HG03025 (cell line): ENCODE measurements around the gene RNF213.
"Not testable (repeated sequence)": the region's sequence is repeated elsewhere in the genome, so short reads cannot be mapped to it uniquely, and the experiment has no call there.

ENCODE experiments used
- ATAC-seq: cut with Tn5 transposase; IDR thresholded peaks from one replicate; pipeline ENCODE4 v1.9.1; 2021; ENCODE audit warnings: mild to moderate bottlenecking, moderate library complexity; ENCODE audit not compliant: unreplicated experiment, low FRiP score

The RNF213 gene

DNA sequence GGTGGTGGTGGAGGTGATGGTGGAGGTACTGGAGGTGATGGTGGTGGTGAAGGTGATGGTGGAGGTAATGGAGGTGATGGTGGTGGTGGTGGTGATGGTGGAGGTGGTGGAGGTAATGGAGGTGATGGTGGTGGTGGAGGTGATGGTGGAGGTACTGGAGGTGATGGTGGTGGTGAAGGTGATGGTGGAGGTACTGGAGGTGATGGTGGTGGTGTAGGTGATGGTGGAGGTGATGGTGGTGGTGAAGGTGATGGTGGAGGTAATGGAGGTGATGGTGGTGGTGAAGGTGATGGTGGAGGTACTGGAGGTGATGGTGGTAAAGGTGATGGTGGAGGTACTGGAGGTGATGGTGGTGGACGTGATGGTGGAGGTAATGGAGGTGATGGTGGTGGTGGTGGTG is 53.3 kb downstream of the RNF213 start:
- ATAC-seq, result not testable (repeated sequence)

- ATAC-seq, result no peak
Measured at GRCh38 chr17:80315517-80316182, 55.0 kb downstream of the RNF213 start.

GRCh38 chr17:80316431-80316830 is 55.8 kb downstream of the RNF213 start:
- ATAC-seq, result no peak

- ATAC-seq, result no peak
Measured at GRCh38 chr17:80316927-80317705, 56.5 kb downstream of the RNF213 start.

GRCh38 chr17:80317706-80317980 is 57.0 kb downstream of the RNF213 start:
- no peak for ATAC-seq

- no peak for ATAC-seq
Measured at GRCh38 chr17:80318166-80318565, 57.5 kb downstream of the RNF213 start.

DNA sequence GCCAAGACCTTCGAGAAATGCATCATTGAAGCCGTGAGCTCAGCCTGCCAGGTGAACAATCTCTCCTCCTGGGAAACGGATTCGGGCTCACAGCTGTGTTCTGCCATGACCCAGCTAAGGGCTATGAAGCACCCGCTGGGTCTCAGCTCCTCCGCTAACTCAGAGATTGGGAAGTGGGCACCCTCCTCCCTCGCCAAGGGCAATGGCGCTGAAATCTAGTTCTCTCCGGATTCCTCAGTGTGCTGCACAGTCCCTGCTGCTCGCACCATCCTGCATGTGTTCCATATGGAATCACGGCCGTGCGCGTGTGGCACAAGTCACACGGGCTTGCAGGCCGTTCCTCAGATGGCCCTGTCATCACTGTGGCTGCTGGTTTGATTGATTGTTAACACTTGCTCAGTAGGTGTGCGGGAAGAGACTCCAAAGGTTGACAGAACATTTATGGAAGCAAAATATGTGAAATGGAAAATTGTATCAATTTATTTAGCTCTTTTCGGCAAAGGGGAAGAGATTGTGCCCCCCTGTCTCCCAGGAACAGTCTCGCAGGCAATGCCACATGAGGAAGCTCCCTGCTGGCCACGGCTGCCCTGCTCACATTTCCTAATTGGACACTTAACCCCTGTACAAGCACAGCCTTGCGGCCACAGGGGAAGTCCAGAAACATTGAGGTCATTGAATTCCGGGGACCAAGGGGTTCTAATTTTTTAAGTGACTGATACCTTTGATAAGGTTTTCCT is 58.8 kb downstream of the RNF213 start:
- no peak for ATAC-seq

- no peak for ATAC-seq
Measured at GRCh38 chr17:80319999-80320344, 59.3 kb downstream of the RNF213 start.

DNA sequence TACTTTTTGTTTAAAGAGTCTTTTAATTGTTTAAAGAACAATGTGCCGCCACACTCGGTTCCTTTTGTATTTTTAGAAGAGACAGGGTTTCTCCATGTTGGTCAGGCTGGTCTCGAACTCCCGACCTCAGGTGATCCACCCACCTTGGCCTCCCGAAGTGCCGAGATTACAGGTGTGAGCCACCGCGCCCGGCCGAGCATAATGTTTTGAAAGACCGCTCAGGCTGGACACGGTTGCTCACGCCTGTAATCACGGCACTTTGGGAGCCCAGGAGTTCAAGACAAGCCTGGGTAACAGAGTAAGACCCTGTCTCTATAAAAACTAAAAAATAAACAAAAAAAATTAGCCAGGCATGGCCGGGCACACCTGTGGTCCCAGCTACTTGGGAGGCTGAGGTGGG is 59.8 kb downstream of the RNF213 start:
- ATAC-seq, result no peak

DNA sequence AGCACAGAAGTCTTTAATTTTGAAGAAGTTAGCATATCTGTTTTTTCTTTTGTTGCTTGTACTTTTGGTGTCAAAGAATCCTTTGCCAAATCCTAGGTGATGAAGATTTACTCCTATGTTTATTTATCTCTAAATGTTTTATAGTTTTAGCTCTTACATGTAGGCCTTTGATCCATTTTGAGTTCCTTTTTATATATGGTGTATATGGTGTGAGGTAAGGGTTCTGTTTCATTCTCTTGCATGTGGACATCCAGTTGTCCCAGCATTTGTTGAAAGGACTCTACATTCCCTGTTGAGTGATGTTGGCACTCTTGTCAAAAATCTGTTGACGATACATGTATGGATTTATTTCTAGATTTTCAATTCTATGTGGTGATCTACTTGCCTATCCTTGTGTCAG is 62.2 kb downstream of the RNF213 start:
- ATAC-seq, result no peak

GRCh38 chr17:80323982-80324381 is 63.3 kb downstream of the RNF213 start:
- ATAC-seq, result no peak

GRCh38 chr17:80327518-80327917 is 66.9 kb downstream of the RNF213 start:
- no peak for ATAC-seq

- ATAC-seq, result no peak
Measured at GRCh38 chr17:80328634-80329380, 68.2 kb downstream of the RNF213 start.

DNA sequence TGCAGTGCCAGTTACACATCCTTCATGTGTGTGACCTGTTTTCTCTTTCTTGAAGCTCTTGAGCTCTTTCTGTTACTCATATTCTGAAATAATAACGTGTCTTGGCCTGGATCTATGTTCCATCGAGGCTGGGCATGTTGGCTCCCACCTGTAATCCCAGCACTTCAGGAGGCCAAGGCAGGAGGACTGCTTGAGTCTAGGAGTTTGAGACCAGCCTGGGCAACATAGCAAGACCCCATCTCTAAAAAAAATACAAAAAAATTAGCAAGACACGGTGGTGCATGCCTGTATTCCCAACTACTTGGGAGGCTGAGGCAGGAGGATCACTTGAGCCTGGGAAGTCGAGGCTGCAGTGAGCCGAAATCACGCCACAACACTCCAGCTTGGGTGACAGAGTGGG is 68.8 kb downstream of the RNF213 start:
- ATAC-seq, result not testable (repeated sequence)

GRCh38 chr17:80330276-80330675 is 69.6 kb downstream of the RNF213 start:
- no peak for ATAC-seq

DNA sequence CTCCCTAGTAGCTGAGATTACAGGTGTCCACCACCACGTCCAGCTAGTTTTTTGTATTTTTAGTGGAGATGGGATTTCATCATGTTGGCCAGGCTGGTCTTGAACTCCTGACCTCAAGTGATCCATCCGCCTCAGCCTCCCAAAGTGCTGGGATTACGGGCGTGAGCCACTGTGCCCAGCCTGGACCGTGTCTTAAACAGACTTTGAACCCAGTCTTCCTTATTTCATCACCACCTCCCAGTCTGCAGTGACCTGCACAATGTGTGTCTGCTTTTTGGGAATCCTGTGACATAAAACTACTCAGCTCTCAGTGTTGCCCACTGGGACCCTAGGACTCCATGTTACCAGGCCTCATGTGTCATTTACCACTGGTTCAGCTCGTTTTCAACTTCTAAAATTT is 70.3 kb downstream of the RNF213 start:
- ATAC-seq, result not testable (repeated sequence)

DNA sequence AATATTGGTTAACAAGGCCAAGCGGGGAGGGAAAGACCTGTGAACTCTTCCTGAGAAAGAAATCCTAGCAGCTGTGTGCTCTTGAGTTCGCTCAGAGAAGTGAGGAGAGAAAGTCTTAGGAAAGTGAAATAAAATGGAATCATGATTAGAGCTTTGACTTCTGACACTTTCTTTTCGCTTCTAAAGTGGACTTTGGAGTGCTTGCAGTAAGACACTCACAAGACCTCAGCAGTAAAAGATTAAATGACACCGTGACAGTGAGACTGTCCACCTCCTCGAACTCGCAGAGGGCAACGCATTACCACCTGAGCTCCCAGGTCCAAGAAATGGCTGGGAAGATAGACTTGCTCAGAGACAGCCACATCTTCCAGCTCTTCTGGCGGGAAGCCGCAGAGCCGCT is 71.2 kb downstream of the RNF213 start:
- no peak for ATAC-seq

- no peak for ATAC-seq
Measured at GRCh38 chr17:80337195-80337895, 76.7 kb downstream of the RNF213 start.

- ATAC-seq, result no peak
Measured at GRCh38 chr17:80339118-80339517, 78.5 kb downstream of the RNF213 start.

GRCh38 chr17:80339731-80340456 is 79.2 kb downstream of the RNF213 start:
- ATAC-seq, result no peak
